Measurements from ENCODE around the gene REEP3.
"Not testable (repeated sequence)": the region's sequence is repeated elsewhere in the genome, so short reads cannot be mapped to it uniquely, and the experiment has no call there.

The REEP3 gene

DNA sequence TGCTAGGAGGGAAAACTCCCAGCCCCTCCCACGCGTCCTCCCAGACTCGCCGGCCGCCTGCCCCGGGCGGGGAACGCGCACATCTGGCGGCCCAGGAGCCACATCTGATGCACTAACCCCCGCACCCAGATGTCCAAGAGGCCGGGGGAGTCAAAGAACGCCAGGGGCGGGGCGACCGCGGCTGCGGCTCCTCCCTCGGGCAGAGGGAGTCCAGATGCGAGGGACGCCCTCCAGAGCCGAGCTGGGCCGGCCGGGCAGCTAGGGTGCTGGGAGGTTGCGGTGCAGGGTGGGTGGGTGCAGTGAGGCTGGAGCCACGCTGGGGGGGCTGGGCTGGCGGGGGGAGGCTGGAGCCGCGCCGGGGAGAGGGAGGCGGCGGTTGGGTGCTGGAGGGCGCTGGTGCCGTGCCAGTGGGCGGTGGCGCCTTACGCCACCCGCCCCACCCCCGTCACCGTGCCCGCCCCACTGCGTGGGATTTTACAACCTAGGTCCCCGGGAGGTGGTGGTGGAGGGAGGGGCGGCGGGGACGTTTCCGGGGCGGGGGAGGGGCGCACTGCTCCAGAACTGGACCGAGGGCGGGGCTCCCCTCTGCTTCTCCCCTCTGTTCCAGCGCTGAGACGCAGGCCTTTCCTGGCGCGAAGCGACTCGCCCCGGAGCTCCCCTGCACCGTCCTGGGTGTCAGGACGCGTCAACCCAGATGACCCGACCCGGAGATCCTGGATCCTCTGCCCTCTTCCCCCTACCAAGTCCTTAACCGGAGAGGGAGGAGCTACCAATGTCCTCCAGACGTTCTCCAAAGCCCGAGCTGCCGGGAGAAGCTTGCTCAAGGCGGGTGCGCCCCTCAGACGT lies 109.1 kb downstream of the REEP3 start:
- DNase-seq (ENCODE audit: low spot score), result peak; percentile 92

DNA sequence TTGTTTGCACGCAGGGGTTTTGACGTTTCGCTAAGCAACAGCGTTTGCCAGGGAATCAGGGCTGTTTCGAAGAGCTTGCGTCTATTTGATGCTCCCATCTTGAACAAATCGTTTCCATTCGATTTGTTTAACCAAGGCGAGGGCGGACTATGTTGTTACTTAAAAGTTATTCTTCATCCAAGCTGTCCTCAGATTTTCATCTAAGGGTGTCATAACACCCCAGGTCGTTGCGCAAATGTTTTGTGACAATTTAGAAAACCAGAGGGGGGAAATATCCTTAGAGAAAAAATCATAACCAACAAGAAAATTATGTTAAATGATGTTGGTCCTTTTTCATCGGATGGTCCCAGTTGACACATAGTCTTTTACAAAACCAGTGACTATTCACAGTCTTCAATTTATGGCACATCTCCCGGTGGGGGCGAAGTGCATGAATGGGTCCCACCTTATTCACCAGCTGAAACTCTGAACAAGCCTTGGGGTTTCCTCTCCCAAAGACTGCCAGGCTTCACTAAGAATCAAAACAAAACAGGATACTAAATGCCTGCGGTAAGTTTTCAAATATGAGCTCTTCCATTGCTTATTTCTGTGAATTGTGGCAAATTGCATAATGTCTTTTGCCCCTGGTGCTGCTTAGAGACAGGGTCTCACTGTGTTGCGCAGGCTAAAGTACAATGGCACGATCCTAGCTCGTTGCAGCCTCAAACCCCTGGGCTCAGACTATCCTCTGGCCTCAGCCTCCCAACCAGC lies 109.9 kb downstream of the REEP3 start:
- no peak for DNase-seq (ENCODE audit: low spot score)

DNA sequence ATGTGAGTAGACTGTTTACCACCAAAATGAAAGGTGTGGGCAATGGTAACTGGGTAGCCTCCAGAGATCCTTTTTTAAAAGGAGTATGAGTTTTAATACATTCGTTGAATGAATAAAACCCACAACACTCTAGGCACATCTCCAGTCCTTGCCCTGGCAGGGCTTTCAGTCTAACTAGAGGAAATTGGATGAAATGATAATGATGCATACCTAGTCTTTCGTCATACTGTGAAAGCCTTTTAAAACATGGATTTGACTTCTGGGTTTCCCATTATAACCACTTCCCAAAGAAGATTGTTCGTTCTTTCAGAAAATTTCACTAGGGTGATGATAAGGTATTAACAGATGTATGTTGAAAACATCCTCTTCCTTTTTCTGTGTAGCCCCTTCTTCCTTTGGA lies 110.8 kb downstream of the REEP3 start:
- DNase-seq (ENCODE audit: low spot score), result no peak

DNA sequence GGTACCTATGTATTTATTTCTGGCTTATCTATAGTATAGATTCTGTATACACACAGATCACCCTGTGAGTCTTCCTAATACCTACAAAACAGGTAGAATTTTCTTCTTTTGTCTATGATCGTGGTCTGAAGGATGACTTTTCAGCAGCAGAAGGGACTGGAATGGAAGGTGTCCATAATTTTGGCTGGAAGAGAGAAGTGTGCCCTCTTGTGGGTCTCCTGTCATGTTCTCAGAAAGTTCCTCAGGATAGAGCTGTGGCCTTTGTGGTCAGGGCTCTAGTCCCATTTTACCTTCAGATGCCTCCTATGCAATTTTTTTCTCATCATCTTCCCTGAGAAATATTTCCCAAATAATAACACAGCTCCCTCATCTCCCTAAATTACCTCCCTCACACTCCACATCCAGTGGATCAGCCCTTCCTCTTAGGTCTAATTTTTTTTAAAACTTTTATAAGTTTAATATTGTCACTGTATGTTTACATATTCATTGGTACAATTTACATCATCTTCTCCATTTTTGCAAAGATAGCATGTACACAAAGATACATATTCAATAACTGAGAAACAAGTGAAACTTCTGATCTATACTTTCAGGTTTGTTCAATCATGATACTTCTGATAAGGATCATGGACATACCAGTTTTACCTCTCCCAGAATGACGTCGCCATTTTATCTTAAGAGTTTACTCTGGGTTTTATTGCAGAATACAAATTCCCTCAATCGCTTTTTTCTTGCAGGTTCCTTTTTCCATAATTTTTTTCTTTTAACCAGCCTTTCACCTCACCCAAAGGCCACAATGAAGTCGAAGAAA lies 112.7 kb downstream of the REEP3 start:
- peak; percentile 37 for DNase-seq (ENCODE audit: low spot score)

DNA sequence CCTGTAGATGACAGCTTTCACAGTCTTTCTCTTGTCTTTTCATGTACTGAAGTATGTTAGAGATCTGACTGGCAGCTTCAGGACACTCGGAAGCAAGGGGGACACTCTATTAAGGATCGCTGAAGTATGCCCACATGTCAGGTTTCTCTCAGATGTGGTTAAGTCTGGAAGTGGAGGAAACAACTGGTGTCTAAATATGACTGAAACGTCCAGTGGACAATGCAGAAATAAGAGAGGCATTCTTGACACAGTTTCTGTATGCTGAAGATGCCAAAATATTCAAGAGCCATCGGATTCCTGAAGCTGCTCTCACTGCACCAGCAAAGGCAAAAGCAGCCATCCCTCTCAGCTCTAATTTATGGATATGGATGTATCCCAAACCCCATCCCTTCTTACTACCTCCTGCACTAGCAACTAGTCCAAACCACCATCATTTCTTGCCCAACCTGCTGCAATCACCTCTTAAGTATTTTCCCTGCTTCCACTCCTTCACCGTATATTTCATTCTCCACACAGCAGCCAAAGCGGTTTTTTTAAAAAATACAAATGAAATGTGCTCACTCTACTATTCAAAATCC lies 113.4 kb downstream of the REEP3 start:
- DNase-seq (ENCODE audit: low spot score), result no peak

DNA sequence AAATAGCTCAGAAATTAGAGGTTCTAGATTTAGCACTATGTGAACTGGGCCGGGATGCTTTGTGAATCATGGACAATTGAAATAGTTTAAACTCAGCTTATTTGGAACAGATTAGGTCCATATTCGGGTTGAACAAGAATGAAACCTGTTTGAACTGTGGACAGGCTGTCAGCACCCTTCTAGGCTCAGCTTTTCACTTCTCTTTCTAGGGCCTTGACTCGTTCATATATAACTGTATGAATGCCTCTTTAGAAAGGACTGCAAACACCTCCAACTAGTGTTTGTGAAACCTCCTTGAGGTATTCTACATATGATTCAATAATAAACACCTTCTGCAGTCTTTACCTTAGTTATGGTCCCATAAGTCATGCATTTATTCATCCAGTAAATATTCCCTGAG lies 115.6 kb downstream of the REEP3 start:
- no peak for DNase-seq (ENCODE audit: low spot score)

DNA sequence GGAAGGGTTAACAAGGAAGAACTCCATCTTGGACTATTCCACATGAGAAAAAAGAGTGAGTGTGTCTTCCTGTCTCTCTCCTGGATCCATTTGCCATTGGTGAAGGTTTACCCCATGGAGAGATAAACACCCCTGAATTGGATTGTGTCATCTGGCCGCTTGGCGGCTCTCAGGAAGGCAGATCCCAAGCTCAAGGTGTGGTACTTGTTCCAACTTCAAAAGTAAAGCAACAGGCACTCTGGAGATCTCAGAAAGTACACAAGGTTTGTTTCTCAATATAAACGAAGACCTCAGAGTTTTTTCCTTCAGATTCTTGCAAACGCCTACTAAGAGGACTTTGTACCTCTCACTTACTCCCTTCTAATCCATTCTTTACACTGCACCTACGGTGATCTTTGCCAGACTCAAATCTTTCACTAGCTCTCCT lies 116.7 kb downstream of the REEP3 start:
- no peak for DNase-seq (ENCODE audit: low spot score)

DNA sequence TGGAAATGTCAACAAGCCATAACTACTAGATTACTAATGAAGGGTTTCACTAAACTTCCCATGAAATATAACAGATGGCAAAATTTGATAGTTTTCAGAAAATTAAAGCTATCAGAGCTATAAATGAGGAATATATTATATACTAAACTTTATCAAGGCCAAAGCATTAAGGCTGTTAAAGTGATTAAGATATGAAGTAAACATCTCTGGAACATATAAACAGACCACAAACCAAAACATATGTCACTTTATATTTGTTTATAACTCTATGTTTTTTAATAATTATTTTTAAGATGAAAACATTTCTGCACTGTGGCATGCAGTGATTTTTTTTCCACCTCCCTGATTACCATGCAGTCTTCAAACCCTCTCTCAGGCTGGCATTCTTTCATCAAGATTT lies 120.2 kb downstream of the REEP3 start:
- DNase-seq (ENCODE audit: low spot score), result no peak

DNA sequence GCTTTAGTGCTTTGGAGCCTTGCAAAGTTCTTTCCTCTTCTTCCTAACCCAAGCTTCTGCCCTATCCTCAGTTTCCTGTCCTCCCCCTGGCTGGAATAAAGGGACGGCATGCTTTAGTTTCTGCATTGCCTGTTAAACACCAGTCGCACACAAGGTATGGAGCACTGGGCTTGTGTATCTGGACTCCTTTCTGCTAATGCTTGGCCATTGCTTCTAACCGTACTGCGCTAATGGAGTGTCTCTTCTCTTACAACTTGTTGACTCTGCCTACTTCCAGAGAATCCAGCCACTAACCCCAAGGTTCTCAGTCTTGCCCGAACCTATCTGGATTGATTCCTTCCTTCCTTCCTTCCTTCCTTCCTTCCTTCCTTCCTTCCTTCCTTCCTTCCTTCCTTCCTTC lies 120.6 kb downstream of the REEP3 start:
- no peak for DNase-seq (ENCODE audit: low spot score)

DNA sequence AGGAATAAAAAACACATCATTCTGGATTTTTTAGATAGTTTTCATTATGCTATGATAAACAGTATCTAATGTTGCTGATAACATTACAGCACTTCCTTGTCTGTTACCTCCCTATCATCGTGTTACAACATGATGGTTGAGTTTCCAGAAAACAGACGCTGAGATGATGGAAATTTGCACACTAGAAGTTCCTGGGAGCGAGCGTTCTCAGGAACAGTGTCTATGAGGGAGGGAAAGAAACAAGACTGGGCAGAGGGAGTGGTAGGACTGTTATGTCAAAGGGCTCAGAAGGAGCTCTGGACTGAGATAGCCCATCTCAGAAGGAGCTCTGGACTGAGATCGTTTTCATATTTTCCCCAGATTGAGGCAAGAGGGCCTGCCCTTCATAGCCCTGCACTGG lies 121.6 kb downstream of the REEP3 start:
- DNase-seq (ENCODE audit: low spot score), result no peak

DNA sequence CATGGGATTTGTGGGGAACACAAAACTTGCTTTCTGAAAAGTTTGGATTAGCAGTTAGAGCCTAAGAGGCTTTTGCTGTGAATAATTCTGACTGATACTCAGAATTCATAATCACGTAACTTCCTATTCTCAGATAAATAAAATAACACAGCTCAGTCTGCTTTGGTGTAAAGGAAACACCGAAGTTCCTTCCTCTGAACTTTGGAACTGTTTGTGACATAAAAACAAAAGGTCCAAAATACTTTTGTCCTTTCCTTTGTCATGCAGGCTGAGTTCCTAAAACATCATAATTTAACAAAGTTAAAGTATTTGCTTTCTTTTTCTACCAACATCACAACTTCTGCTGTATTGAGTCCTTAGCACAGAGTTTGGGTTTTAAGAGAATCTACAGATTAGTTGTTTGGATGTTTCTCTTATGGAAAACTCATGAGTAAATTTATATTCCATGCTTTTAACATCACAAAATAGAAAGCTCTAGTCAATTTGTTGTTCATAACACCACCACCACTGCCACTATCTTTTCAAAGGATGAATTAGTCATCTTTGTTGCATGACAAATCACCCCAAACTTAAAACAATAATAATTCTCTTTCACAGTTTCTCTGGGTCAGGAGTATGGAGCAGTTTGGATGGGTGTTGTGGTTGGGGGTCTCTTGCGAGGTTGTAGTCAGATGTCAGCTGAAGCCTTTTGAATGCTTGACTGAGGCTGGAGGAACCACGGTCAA lies 123.4 kb downstream of the REEP3 start:
- no peak for DNase-seq (ENCODE audit: low spot score)

DNA sequence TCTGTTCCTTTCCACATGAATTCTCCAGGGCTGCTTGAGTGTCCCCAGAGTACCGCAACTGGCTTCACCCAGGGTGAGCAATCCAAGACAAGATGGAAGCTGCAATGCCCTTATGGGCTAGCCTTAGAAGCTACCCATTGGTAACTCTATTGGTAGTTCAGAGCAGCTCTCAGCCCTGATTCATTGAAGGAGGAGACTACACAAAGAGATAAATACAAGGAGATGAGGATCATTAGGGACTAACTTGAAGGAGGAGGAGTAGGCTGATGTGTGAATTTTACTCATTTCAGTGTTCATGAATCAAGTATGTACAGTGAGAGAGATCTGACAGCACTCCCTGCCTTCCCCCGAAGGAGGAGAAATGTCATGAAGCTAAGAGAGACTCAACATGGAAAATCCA lies 124.0 kb downstream of the REEP3 start:
- DNase-seq (ENCODE audit: low spot score), result no peak

DNA sequence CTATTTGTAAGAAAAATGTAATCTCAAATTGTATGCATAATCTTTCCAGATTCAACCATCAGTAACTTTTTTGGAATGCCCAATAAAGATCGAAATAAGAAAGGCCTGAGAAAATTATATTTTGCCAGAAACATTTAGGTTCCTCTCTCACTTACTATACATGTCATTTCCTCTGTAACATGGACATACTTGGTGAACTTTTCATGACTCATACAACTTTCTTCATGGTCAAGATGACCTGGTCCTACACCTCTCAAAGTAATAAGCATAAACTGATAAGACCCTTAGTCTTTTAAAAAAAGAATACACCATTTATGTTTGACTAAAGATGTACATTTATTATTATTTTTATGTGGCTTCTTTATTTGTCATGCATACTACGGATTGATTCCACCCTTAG lies 125.3 kb downstream of the REEP3 start:
- no peak for DNase-seq (ENCODE audit: low spot score)

DNA sequence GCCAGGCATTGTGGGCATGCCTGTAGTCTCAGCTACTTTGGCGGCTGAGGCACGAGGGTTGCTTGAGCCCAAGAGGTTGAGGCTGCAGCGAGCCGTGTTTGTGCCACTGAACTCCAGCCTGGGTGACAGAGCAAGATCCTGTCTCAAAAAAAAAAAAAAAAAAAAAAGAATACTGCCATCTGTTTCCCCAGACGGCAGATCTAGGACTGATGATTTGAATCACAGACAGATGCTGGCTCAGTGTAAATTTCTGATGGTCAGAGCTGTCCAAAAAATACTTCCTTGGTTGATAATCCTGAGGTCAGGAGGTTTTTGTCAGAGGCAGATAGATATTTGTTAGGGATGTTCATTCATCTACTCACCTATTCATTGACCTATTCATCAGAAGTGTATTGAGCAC lies 130.7 kb downstream of the REEP3 start:
- DNase-seq (ENCODE audit: low spot score), result no peak

DNA sequence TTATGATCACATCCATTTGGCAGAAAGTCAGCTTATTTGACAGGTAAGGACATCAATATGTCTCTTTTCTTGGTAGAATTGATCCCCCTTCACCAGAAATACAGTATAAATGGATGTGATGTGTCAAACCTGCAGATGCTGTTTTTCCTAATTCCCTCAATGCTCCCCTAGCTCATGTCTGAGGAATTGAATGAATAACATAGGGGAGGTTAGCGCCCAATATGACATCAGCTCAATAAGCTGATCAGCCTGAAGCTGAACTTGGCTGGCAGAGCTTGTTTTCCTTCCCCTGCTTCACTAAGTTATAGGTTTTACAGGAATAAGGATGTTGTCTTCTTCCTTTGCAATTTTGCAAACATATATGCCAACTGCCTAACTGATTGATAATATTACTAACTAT lies 132.5 kb downstream of the REEP3 start:
- DNase-seq (ENCODE audit: low spot score), result no peak

DNA sequence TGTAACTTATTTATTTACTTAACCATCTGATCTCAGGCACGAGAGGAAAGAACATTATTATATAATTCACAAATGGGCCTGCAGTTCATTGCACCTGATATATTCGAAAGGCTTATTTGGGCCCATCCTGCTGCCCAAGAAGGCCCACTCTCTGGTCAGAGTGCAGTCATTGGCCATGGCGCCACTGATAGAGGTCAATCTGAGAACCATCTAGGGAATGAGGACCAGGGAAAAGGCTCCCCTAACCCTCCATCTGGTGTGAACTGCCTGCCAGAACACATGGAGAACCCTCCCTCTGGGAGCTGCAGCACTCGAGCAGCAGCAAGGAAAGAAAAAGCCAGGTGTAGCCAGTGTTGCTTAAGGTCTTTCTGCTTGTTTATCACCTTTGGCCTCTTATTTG lies 136.6 kb downstream of the REEP3 start:
- no peak for DNase-seq (ENCODE audit: low spot score)

DNA sequence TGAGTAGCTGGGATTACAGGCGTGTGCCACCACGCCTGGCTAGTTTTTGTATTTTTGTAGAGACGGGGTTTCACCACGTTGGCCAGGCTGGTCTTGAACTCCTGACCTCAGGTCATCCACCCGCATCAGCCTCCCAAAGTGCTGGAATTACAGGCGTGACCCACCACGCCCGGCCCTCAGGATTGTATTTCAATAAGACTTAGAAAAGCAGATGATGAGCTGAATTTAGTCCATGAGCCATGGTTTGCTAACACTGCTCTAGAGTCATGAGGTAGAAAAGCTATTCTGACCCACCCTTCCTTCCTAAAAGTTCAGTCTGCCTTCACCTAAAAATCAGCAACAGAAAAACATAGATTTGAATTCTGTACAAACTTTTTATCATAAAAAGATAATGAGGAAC lies 139.7 kb downstream of the REEP3 start:
- DNase-seq (ENCODE audit: low spot score), result not testable (repeated sequence)

DNA sequence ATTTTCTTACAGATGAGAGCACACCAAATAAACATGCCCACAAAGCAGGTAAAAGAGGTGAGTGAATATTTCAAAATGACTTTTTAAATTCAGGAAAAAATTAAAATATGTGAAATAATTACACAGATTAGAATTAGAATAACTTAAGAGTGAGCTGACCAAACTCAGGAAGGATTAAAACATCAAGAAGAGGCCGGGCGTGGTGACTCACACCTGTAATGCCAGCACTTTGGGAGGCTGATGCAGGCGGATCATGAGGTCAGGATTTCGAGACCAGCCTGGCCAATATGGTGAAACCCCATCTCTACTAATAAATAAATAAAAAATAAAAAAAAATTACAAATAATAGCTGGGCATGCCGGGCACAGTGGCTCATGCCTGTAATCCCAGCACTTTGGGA lies 140.1 kb downstream of the REEP3 start:
- DNase-seq (ENCODE audit: low spot score), result no peak

DNA sequence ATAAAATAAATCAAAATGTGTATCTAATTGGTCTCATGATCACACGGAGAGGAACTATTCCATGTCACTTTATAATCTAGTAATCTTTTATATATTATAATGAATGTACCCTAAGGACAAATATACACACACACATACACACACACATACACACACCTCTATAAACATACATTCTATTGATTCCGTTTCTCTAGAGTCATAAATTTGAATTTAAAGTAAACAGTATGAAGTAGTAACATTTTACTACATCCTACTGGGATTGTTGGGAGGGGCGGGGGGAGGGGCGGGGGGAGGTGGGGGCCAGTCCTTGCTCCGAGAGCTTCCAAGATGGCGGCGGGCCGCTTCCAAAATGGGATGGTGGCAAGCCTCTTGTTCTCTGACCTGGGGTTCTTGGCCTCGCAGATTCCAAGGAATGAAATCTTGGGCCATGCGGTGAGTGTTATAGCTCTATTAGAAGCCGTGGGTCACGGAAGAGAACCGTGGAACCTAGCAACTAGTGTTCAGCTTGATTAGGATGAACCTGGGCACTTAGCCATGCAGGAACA lies 143.2 kb downstream of the REEP3 start:
- no peak for DNase-seq (ENCODE audit: low spot score)

DNA sequence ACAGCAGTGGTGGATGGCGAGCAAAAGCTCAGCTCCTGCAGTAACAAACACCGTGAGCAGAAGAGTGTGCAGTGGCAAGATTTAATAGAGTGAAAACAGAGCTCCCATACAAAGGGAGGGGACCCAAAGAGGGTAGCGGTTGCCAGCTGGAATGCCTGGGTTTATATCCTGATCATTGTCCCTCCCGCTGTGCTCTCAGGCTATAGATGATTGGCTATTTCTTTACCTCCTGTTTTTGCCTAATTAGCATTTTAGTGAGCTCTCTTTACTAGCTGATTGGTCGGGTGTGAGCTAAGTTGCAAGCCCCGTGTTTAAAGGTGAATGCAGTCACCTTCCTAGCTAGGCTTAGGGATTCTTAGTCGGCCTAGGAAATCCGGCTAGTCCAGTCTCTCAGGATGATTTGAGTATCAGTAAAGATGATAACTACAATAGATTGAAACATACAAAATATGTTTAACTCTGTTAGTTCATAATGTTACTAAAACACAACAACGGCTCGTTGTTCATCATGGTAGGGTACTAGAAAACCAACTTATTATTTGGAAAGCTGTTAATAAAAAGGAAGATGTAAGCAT lies 143.9 kb downstream of the REEP3 start:
- not testable (repeated sequence) for DNase-seq (ENCODE audit: low spot score)

DNA sequence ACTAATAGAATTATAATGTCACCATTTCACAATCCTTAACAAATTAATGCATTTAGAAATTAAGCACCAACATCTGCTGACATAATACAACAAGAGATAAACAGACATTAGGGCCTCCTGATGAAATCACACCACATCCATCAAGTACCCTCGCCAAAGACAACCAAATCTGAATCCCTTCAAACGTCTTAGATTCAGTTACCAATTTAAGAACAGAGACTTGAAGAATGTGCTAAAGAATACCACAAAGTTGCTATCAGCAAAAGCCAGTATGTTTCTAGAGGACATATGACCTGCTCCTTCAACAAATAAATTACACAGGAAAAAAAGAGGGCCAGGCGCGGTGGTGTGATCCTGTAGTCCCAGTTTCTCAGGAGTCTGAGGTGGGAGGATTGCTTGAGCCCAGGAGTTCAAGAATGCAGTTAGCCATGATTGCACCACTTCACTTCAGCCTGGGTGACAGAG lies 144.5 kb downstream of the REEP3 start:
- no peak for DNase-seq (ENCODE audit: low spot score)
